K562 (cell line): ENCODE measurements around the gene IFT122. TPM values are rescaled to one million over a fixed set of nuclear protein-coding genes. Genes with fewer than 3 reads are reported as not detected.

ENCODE experiments used
- ATAC-seq: fragments of 200-7000 bp; cut with Tn5 transposase; 3 replicates; pipeline ENCODE4 v1.9.1; 2020; ENCODE audit warnings: moderate library complexity
- BruUV-seq: library from RNA; stranded (reverse); fragments of 400-500 nt; replicated peaks from 2 replicates; lab custom pipeline; 2021; lab: Mats Ljungman, UMichigan
- CTCF ChIA-PET: fragments of 300-600 bp; formaldehyde crosslinking; extraction: SDS; loops from one replicate; lab custom pipeline; 2021; ENCODE audit warnings: low intra/inter-chr PET ratio; lab: Yijun Ruan, JAX
- POLR2A ChIA-PET: fragments of 300-600, 350-650 bp; sonication (Branson Sonifier 250); formaldehyde crosslinking; extraction: SDS; loops from one replicate; lab custom pipeline; 2021; ENCODE audit warnings: antibody characterized with exemption, inconsistent platforms; lab: Yijun Ruan, JAX
- DNase-seq, 4 experiments: peaks; one replicate each; pipeline versions ENCODE4 v3.0.0 to v3.0.0-alpha.2; 2011 to 2018; ENCODE audit warnings: low spot score in 3 of 4, mixed read lengths in 3 of 4; ENCODE audit errors: extremely low read depth in 1 of 4
- FAIRE-seq: peaks from 2 replicates; lab custom pipeline; 2011; peaks lifted over from hg19 to GRCh38; lab: Jason Lieb, UNC
- H2AFZ ChIP-seq: 2 replicates; pipeline ENCODE4 v1.6.0; 2011; ENCODE audit warnings: low read depth, low read length, control low read depth, inconsistent platforms
- H3K27ac ChIP-seq: fragments of 200-600 bp; 3 replicates; pipeline ENCODE4 v1.8.0; 2011; ENCODE audit warnings: low read depth, mild to moderate bottlenecking, control low read depth, inconsistent platforms, low read length, moderate library complexity, mixed read lengths; ENCODE audit errors: extremely low read depth
- H3K27me3 ChIP-seq, 2 experiments: fragments of 300-600 bp in 1 of 2; 2 replicates in 1 of 2; 3 replicates in 1 of 2; pipeline versions ENCODE4 v1.6.0 to v1.8.0; 2011; ENCODE audit warnings: inconsistent platforms in 2 of 2, low read length in 2 of 2, mild to moderate bottlenecking in 1 of 2, mixed read lengths in 1 of 2, moderate library complexity in 1 of 2; ENCODE audit not compliant: control insufficient read depth in 2 of 2, insufficient read depth in 2 of 2
- H3K36me3 ChIP-seq: fragments of 300-600 bp; 3 replicates; pipeline ENCODE4 v1.8.0; 2011; ENCODE audit warnings: mild to moderate bottlenecking, low read length, inconsistent platforms; ENCODE audit not compliant: control insufficient read depth, insufficient read depth
- H3K4me1 ChIP-seq, 2 experiments: fragments of 200-600 bp in 1 of 2; replicated peaks in 1 of 2; 2 replicates in 1 of 2; 3 replicates in 1 of 2; pipeline versions ENCODE4 v1.5.1 to v1.8.0; 2011; ENCODE audit warnings: inconsistent platforms in 2 of 2, low read length in 2 of 2, mild to moderate bottlenecking in 1 of 2, mixed read lengths in 1 of 2, moderate library complexity in 1 of 2; ENCODE audit not compliant: control insufficient read depth in 2 of 2, insufficient read depth in 2 of 2
- H3K4me2 ChIP-seq: 2 replicates; pipeline ENCODE4 v1.6.1; 2011; ENCODE audit warnings: low read length, control low read depth, inconsistent platforms, mixed read lengths; ENCODE audit not compliant: insufficient read depth
- H3K4me3 ChIP-seq: fragments of 200-600 bp; sonication (generic), shearing (Covaris generic); 2 replicates; pipeline ENCODE4 v1.5.1; 2016; ENCODE audit warnings: control low read depth, inconsistent platforms
- H3K79me2 ChIP-seq: fragments of 200-600 bp; 3 replicates; pipeline ENCODE4 v1.8.0; 2011; ENCODE audit warnings: low read length, inconsistent platforms; ENCODE audit not compliant: control insufficient read depth, insufficient read depth
- H3K9ac ChIP-seq, 2 experiments: 2 replicates each; pipeline versions ENCODE4 v1.6.0 to v1.6.1; 2011; ENCODE audit warnings: low read depth in 2 of 2, low read length in 2 of 2, control low read depth in 1 of 2, inconsistent platforms in 1 of 2, mild to moderate bottlenecking in 1 of 2, mixed read lengths in 1 of 2; ENCODE audit not compliant: insufficient read depth in 1 of 2
- H3K9me1 ChIP-seq: one replicate; pipeline ENCODE4 v1.6.0; 2011; ENCODE audit warnings: inconsistent platforms, mild to moderate bottlenecking, low read length, moderate library complexity; ENCODE audit not compliant: control insufficient read depth, insufficient read depth
- H3K9me3 ChIP-seq: replicated peaks from 2 replicates; pipeline ENCODE4 v1.5.1; 2011; ENCODE audit warnings: low read depth, low read length, inconsistent platforms; ENCODE audit not compliant: control insufficient read depth, insufficient read depth
- H4K20me1 ChIP-seq: replicated peaks from 2 replicates; pipeline ENCODE4 v1.6.1; 2011; ENCODE audit warnings: low read length, inconsistent platforms, mixed read lengths; ENCODE audit not compliant: control insufficient read depth, insufficient read depth
- CHD4 ChIP-seq: fragments of 200-600 bp; sonication (generic); IDR thresholded peaks from 3 replicates; pipeline ENCODE4 v1.6.1; 2012; ENCODE audit warnings: low read depth, mild to moderate bottlenecking, mixed read lengths, low read length, inconsistent platforms; ENCODE audit not compliant: insufficient read depth, insufficient replicate concordance, poor library complexity, severe bottlenecking
- ELF2 ChIP-seq: fragments of 250-450 bp; sonication (Bioruptor Pico); IDR thresholded peaks from 2 replicates; pipeline ENCODE4 v1.5.0; 2021; ENCODE audit warnings: mild to moderate bottlenecking
- RCOR1 ChIP-seq, 2 experiments: IDR thresholded peaks; 2 replicates each; pipeline ENCODE4 v1.6.1; 2012; ENCODE audit warnings: low read depth in 2 of 2, low read length in 2 of 2, borderline replicate concordance in 1 of 2, improper control_type of control experiment in 1 of 2
- TAF1 ChIP-seq: IDR thresholded peaks from 2 replicates; pipeline ENCODE4 v1.6.1; 2011; ENCODE audit warnings: mild to moderate bottlenecking, low read length, moderate library complexity; ENCODE audit not compliant: insufficient read depth, control insufficient read depth, severe bottlenecking; ENCODE audit errors: extremely low read depth
- ZBTB40 ChIP-seq, 2 experiments: fragments of 450-650 bp in 1 of 2; sonication (generic) in 1 of 2; formaldehyde crosslinking in 1 of 2; IDR thresholded peaks; 2 replicates each; pipeline versions ENCODE4 v1.7.1 to v1.9.0; 2016 to 2022; ENCODE audit warnings: inconsistent platforms in 1 of 2, mild to moderate bottlenecking in 1 of 2, missing genetic modification reagents in 1 of 2
- ZBTB43 ChIP-seq: sonication (generic); formaldehyde crosslinking; IDR thresholded peaks from 2 replicates; pipeline ENCODE4 v1.8.0; 2023; ENCODE audit warnings: mild to moderate bottlenecking, missing genetic modification reagents
- ZBTB5 ChIP-seq: fragments of 450-650 bp; IDR thresholded peaks from 2 replicates; pipeline ENCODE4 v1.6.1; 2017; ENCODE audit warnings: antibody characterized with exemption
- ZNF232 ChIP-seq: sonication (generic); formaldehyde crosslinking; IDR thresholded peaks from 2 replicates; pipeline ENCODE4 v1.8.0; 2022; ENCODE audit warnings: mild to moderate bottlenecking, missing genetic modification reagents
- WGBS: fragments of 100-300 bp; shearing (Covaris generic); methylation state at CpG from one replicate; pipeline ENCODE4 v1.1.6; 2016; ENCODE audit warnings: low coverage, mixed read lengths; ENCODE audit not compliant: insufficient coverage; ENCODE audit errors: missing lambda C conversion rate; 5-methylcytosine and 5-hydroxymethylcytosine counted together
- in situ Hi-C: fragments of 300-500 bp; cut with MboI; formaldehyde crosslinking; loops from 4 replicates; pipeline ENCODE4 v1.15.0; 2018; ENCODE audit warnings: inconsistent platforms, mixed read lengths
- intact Hi-C: fragments of 100-400 bp; cut with micrococcal nuclease; formaldehyde crosslinking; loops from 2 replicates; pipeline ENCODE4 v1.14.2; 2022
- polyA plus RNA-seq, 8 experiments: library from polyadenylated mRNA; depleted of rRNA in 4 of 8; stranded (reverse) in 5 of 8; unstranded in 3 of 8; fragments of >200 nt; fragmentation: Nextera tagmentation in 2 of 8; fragmentation: Illumina TruSeq in 1 of 8; extraction: Ambion mirVana in 2 of 8; extraction: Trizol in 1 of 8; gene quantifications; 2 replicates each; pipeline versions ENCODE4 v1.2.1 to v1.2.3, GENCODE V29; 2011 to 2014; ENCODE audit warnings: inconsistent platforms in 1 of 8, missing spikeins in 1 of 8
- total RNA-seq, 7 experiments: library from RNA; depleted of rRNA in 6 of 7; stranded (reverse); fragments of >200 nt in 6 of 7; fragmentation: Illumina TruSeq in 2 of 7; extraction: Trizol in 2 of 7; gene quantifications; 2 replicates each; pipeline versions ENCODE4 v1.2.1 to v1.2.3, GENCODE V29; 2011 to 2021; ENCODE audit warnings: low replicate concordance in 1 of 7

The IFT122 gene
- total and polyA plus RNA-seq, 9 of the 15 experiments (the other 6 are each of a cell fraction or from before 2014, with no cell fraction given), result 2.4 to 11.5 (median 7.7) TPM

- no peaks in the 10 kb centered on the region for H3K9me3 ChIP-seq
- no peak overlapping the region for H3K4me2 ChIP-seq
- H3K79me2 ChIP-seq, result no peaks in the 10 kb centered on the region
- H4K20me1 ChIP-seq, result no peaks in the 10 kb centered on the region
- POLR2A ChIA-PET, result interaction anchor here (2.4 kb wide), 1 partner anchor 12 kb away, joined by 7 read pairs; no protein-coding TSS in a partner anchor
- H3K4me3 ChIP-seq, result no peak overlapping the region
- H2AFZ ChIP-seq, result no peak overlapping the region
- CTCF ChIA-PET, result no interaction called here
- no peak for FAIRE-seq
- no peak for ATAC-seq
- no peak overlapping the region for H3K27ac ChIP-seq
- no TSS peak for BruUV-seq
- peaks cover 20% of the 10 kb centered on the region; the same call in 2 of the 3 replicates for H3K36me3 ChIP-seq
- 31% methylated on average over 4 of the region's 4 CpGs for WGBS
- H3K9ac ChIP-seq, result no peak overlapping the region
- intact Hi-C loops, result no loop called here
- in situ Hi-C loops, result no loop called here
- no peaks in the 10 kb centered on the region for H3K27me3 ChIP-seq
- no peaks in the 10 kb centered on the region for H3K9me1 ChIP-seq
- peaks cover 0 to 11% of the 10 kb centered on the region in 2 experiments; a peak in 3 of 5 replicates for H3K4me1 ChIP-seq
- no peak for DNase-seq
- no peak for TF ChIP-seq ELF2
- no peak for TF ChIP-seq CHD4
- TF ChIP-seq TAF1, result no peak
- no peak for TF ChIP-seq ZBTB43
- no peak for TF ChIP-seq RCOR1 (IDR thresholded peaks at IDR 0.05; ENCODE audit: borderline replicate concordance in 1 of 2, low read depth in 2 of 2, low read length in 2 of 2)
- TF ChIP-seq ZBTB5, result no peak
- TF ChIP-seq ZNF232 (CRISPR knock-in tag), result no peak
- no peak for TF ChIP-seq ZBTB40 (IDR thresholded peaks at IDR 0.05)
- no peak for TF ChIP-seq ZBTB40 (CRISPR knock-in tag; IDR thresholded peaks at IDR 0.05)
These were observed 33.7 kb downstream of the IFT122 start for GRCh38 chr3:129473769-129474152.
